ENCODE data around the gene RREB1. TPM values are rescaled to one million over a fixed set of nuclear protein-coding genes. Genes with fewer than 3 reads are reported as not detected.

Gene RREB1
- total and polyA plus RNA-seq, 2 experiments from 2014 or later = 8.5 to 25.5 TPM

GRCh38 chr6:7131390-7131789 is 23.6 kb downstream of the RREB1 start:
- DNase-seq (ENCODE audit: low spot score) (no peak), ATAC-seq (no peak)
- Mint-ChIP-seq H3K36me3 (ENCODE audit: low read depth) (no peaks in the 10 kb centered on the region; the same call in 2 of the 3 replicates), H3K9me3 (no peaks in the 10 kb centered on the region; the same call in 2 of the 3 replicates), H3K4me1 (peaks cover 26% of the 10 kb centered on the region; the same call in 2 of the 3 replicates), H3K27me3 (ENCODE audit: insufficient read depth, low read depth, poor library complexity) (peaks cover 4% of the 10 kb centered on the region), H3K4me3 (no peak overlapping the region), H3K27ac (no peak overlapping the region)
- Histone ChIP-seq H3K27me3 (ENCODE audit: insufficient read depth) (no peaks in the 10 kb centered on the region), H3K4me1 (ENCODE audit: insufficient read depth) (no peaks in the 10 kb centered on the region), H3K9me2 (ENCODE audit: insufficient read depth) (no peaks in the 10 kb centered on the region), H3F3A (replicated peaks; ENCODE audit: low read depth) (no peaks in the 10 kb centered on the region), H3K4me2 (no peak overlapping the region), H4K20me1 (replicated peaks; ENCODE audit: insufficient read depth) (peaks cover 10% of the 10 kb centered on the region; the same call in 1 of the 2 replicates), H3K4me3 (no peak overlapping the region), H3K36me3 (ENCODE audit: insufficient read depth) (no peaks in the 10 kb centered on the region), H3K27ac (ENCODE audit: low read depth) (no peak overlapping the region), H3K79me2 (replicated peaks; ENCODE audit: insufficient read depth) (peaks cover 95% of the 10 kb centered on the region), H2AFZ (no peak overlapping the region)
- no peak for TF ChIP-seq STAT1 (IDR thresholded peaks at IDR 0.05; ENCODE audit: unreplicated experiment)
- no peak for TF ChIP-seq POLR2AphosphoS5 (IDR thresholded peaks at IDR 0.05; ENCODE audit: low read depth)
- TF ChIP-seq EZH2 (IDR thresholded peaks at IDR 0.05; ENCODE audit: low read depth, unreplicated experiment) = no peak
- TF ChIP-seq CREB1 (CRISPR knock-in tag; IDR thresholded peaks at IDR 0.05; ENCODE audit: low read depth) = no peak
- TF ChIP-seq JUNB (IDR thresholded peaks at IDR 0.05; ENCODE audit: unreplicated experiment) = no peak
- no peak for TF ChIP-seq ZNF462 (CRISPR knock-in tag; IDR thresholded peaks at IDR 0.05)
- no peak for TF ChIP-seq ETS1 (IDR thresholded peaks at IDR 0.05)
- TF ChIP-seq NANOG (IDR thresholded peaks at IDR 0.05; ENCODE audit: borderline replicate concordance) = no peak
- no peak for TF ChIP-seq CTCF (conservative IDR thresholded peaks at IDR 0.05; ENCODE audit: low read depth in 2 of 2)
- TF ChIP-seq ZNF331 (CRISPR knock-in tag; IDR thresholded peaks at IDR 0.05; ENCODE audit: low read depth) = no peak
- TF ChIP-seq ZNF114 (CRISPR knock-in tag; IDR thresholded peaks at IDR 0.05) = no peak
- TF ChIP-seq EZH2phosphoT487 (IDR thresholded peaks at IDR 0.05; ENCODE audit: unreplicated experiment) = no peak
- no peak for TF ChIP-seq REST (IDR thresholded peaks at IDR 0.05; ENCODE audit: unreplicated experiment)

All from GM23338 (cell line).